Peyer's patch (tissue), 4 donors: Measurements from ENCODE around the gene LCN1.

Experiments used
- POLR2A ChIP-seq, 2 donors: fragments of 450-650 bp; IDR thresholded peaks; one replicate each; pipeline ENCODE4 v1.5.1; 2017; ENCODE audit warnings: antibody characterized with exemption in 2 of 2, mild to moderate bottlenecking in 2 of 2, moderate library complexity in 2 of 2
- TF ChIP-seq, protein P1 (sequence below), 6 experiments: fragments of 450-650 bp in 4 of 6; fragments of 200-600 bp in 2 of 6; sonication (generic) in 1 of 6; IDR thresholded peaks; one replicate each; pipeline ENCODE4 v1.5.1; 2017 to 2019; ENCODE audit warnings: antibody characterized with exemption in 6 of 6, mild to moderate bottlenecking in 3 of 6, moderate library complexity in 1 of 6

DNA sequence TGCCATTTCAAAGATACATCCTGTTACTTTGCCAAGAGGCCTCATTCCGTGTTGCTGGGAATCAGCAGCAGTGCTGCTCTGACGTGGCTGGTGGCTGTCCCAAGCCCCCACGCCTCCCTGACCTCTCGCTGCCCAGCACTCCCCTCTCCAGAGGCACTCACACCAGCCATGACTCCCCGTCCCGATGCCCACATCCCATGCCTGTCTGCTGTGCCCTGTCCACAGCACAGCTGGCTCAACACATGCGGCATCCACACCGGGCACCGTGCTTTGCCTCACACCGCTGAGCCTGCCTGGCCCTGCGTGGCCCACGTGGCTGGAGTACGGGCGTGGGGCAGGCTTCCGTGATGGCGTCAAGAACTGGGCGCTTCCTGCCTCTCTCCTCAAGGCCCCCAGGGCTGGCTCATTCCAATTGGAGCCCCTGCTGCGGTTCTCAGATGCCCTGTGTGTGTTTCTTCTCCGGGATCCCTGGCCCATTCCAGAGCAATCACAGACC, 7.8 kb upstream of the LCN1 start:
- TF ChIP-seq, protein P1, sequence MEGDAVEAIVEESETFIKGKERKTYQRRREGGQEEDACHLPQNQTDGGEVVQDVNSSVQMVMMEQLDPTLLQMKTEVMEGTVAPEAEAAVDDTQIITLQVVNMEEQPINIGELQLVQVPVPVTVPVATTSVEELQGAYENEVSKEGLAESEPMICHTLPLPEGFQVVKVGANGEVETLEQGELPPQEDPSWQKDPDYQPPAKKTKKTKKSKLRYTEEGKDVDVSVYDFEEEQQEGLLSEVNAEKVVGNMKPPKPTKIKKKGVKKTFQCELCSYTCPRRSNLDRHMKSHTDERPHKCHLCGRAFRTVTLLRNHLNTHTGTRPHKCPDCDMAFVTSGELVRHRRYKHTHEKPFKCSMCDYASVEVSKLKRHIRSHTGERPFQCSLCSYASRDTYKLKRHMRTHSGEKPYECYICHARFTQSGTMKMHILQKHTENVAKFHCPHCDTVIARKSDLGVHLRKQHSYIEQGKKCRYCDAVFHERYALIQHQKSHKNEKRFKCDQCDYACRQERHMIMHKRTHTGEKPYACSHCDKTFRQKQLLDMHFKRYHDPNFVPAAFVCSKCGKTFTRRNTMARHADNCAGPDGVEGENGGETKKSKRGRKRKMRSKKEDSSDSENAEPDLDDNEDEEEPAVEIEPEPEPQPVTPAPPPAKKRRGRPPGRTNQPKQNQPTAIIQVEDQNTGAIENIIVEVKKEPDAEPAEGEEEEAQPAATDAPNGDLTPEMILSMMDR (IDR thresholded peaks at IDR 0.05): no peak
- no peak for TF ChIP-seq POLR2A (IDR thresholded peaks at IDR 0.05)
